Measurements from ENCODE around the gene SPR. TPM values are rescaled to one million over a fixed set of nuclear protein-coding genes. Genes with fewer than 3 reads are reported as not detected.

The SPR gene
- polyA plus RNA-seq, 3 donors from 2014 or later = 1.2 to 2.2 (median 1.4) TPM

- H3K27ac Mint-ChIP-seq = no peak overlapping the region
- peaks cover 17 to 31% (median 26%) of the 10 kb centered on the region in 3 donors for H3K27me3 Mint-ChIP-seq (ENCODE audit: low read depth in 3 of 3)
- no peaks in the 10 kb centered on the region for H3K36me3 Mint-ChIP-seq
- H3K4me3 Mint-ChIP-seq = no peak overlapping the region
- H3K9me3 Mint-ChIP-seq = no peaks in the 10 kb centered on the region
- H3K4me1 Mint-ChIP-seq = peaks cover under 1 to 4% of the 10 kb centered on the region in 2 donors
- no peak for DNase-seq
Measured at GRCh38 chr2:72924353-72925240, 37.4 kb downstream of the SPR start.

DNA sequence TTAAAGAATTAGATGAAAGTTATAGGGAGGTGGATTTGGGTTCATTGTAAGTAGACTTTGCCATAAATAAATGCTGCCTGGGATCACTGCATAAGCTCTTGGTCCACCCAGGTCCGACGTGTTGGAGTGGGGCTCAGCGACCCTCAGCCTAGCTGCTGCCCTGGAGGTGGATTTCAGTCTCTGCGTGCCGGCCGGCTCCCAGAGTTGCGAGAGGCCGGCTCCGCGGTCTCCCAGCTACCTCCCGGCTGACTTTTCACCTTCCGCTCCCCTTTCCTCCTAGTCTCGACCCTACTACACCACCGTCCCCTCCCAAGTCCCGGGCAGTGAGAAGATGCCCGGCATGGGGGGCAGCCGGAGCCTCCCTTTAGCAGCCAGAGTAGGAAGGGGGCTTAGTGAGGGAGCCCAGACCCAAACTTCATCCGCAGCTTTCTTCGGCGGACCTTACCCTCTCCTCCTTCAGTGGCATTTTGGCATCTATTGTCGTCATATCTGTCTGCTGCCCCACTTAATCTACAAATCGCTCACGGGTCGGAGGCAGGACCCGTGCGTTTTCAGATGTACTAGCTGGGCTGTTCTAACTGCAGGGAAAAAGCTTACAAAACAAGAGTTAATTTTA lies 38.2 kb downstream of the SPR start:
- no peaks in the 10 kb centered on the region for H3K36me3 Mint-ChIP-seq
- no peak overlapping the region for H3K27ac Mint-ChIP-seq
- H3K4me3 Mint-ChIP-seq = no peak overlapping the region

GRCh38 chr2:72926368-72926767 lies 39.2 kb downstream of the SPR start:
- Mint-ChIP-seq H3K4me3 (no peak overlapping the region), H3K9me3 (no peaks in the 10 kb centered on the region), H3K27me3 (ENCODE audit: low read depth in 3 of 3) (peaks cover 17 to 27% (median 22%) of the 10 kb centered on the region in 3 donors), H3K36me3 (no peaks in the 10 kb centered on the region), H3K27ac (no peak overlapping the region), H3K4me1 (no peaks in the 10 kb centered on the region)
- DNase-seq = no peak

More for the DNA sequence above, 38.2 kb downstream of the SPR start:
- DNase-seq = no peak
- Mint-ChIP-seq H3K27me3 (ENCODE audit: low read depth in 3 of 3) (peaks cover 17 to 31% (median 23%) of the 10 kb centered on the region in 3 donors), H3K9me3 (no peaks in the 10 kb centered on the region), H3K4me1 (peaks cover 0 to 2% of the 10 kb centered on the region in 2 donors)

- no peak for DNase-seq
- Mint-ChIP-seq H3K9me3 (no peaks in the 10 kb centered on the region), H3K27ac (no peak overlapping the region), H3K27me3 (ENCODE audit: low read depth in 3 of 3) (peaks cover 17 to 21% (median 19%) of the 10 kb centered on the region in 3 donors), H3K4me3 (no peak overlapping the region), H3K36me3 (no peaks in the 10 kb centered on the region), H3K4me1 (no peaks in the 10 kb centered on the region)
Measured at GRCh38 chr2:72926811-72927465, 39.7 kb downstream of the SPR start.

DNA sequence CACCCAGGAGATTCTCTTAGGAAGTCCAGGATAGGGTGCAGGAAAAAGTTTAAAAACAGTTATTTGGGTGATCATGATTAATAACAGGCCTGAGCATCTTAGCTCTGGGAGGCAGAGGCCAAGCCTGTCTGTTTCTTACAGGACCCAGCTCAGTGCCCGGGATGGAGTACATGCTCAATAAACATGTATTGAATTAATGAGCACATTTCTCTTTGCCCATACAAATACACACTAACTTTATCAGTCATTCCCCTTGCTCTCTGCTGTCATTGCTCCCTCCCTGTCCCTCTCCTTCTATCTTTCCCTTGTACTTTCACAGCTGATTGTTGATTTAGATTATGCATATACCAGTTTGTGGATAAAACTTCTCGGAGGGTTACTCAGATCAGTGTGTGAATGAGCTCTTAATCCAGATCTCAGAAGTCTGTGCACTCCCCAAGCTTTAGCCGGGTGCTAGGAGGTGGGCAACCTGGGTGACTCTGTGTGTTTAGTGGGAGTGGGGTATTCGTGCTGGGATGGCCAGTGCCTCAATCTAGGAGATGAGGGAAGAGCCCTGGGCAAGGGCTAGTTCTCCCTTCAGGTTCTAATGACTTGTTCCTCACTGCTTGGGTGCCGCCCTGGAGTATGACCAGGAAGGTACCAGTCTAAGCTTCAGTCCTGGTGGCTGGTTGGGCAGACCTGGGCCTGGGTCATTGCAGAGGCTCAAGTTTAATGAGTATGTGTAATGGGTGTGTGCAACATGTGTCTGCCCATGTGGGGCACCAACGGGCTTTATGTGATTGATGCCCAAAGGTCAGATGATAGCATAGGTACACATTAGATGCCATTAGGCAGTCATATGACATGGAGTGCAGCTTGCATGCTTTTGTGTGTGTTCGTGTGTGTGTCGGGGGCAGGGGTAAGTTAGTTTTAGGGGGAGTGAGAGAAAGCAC lies 40.7 kb downstream of the SPR start:
- H3K27ac Mint-ChIP-seq = no peak overlapping the region
- H3K36me3 Mint-ChIP-seq = no peaks in the 10 kb centered on the region
- no peaks in the 10 kb centered on the region for H3K4me1 Mint-ChIP-seq
- no peak for DNase-seq
- no peak overlapping the region for H3K4me3 Mint-ChIP-seq
- H3K27me3 Mint-ChIP-seq (ENCODE audit: low read depth in 3 of 3) = peaks cover 8 to 14% (median 13%) of the 10 kb centered on the region in 3 donors
- H3K9me3 Mint-ChIP-seq = no peaks in the 10 kb centered on the region

DNA sequence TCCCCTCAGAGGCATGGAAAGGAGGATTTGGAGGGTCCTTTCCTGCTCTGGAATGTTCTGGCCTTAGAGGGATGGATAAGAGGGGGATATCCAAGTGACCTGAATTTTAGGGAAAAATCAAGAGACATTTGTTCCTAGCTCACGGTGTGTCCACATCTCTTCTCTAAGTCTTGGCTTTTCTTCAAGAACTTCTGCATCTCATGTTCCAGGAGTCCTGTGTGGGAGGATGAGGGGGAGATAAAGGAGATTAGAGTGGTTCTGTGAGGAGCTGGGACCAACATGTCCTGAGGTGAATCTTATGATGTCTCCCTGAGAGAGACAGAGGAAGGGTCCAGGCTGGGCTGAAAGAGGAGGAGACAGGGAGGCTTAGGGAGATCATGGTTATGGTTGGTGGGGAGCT lies 41.8 kb downstream of the SPR start:
- Mint-ChIP-seq H3K27me3 (ENCODE audit: low read depth in 3 of 3) (peaks cover 4 to 8% (median 7%) of the 10 kb centered on the region in 3 donors), H3K36me3 (no peaks in the 10 kb centered on the region), H3K9me3 (no peaks in the 10 kb centered on the region), H3K4me1 (no peaks in the 10 kb centered on the region), H3K27ac (no peak overlapping the region), H3K4me3 (no peak overlapping the region)
- DNase-seq = no peak

- Mint-ChIP-seq H3K36me3 (no peaks in the 10 kb centered on the region), H3K9me3 (no peaks in the 10 kb centered on the region)
- DNase-seq = no peak
Measured at GRCh38 chr2:72931280-72931910, 44.2 kb downstream of the SPR start.

DNA sequence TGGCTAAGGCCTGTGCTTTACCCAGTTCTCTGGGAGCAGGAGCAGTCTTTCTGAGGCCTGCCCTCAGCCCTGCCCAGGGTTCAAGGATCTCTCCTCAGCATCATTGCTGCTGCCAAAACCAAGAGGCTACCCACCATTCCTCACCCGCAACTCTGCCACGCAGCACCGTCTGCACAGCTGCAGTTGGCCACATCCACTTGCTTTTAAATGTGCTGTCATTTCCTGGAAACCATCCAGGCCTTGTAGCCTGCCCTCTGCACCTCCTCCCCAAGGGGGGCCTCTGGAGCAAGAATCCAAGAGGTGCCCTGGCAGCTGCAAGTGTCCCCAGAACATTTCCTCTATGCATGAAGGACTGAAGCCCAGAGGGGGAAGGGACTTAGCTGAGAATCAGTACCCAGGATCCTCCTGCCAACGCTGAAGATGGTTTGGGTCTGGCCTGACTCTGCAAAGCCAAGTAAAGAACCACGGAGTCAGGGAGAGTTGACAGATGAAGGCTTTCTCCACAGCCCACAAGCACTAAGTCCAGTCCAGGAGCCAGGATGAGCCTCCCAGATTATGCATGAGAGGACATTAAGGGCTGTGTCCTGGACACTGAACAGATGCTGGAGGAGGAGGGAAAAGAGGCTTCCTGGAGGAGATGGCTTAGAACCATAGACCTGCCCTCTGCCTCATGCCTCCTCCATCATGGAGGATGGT lies 45.0 kb downstream of the SPR start:
- Mint-ChIP-seq H3K4me1 (peaks cover 8 to 9% of the 10 kb centered on the region in 2 donors), H3K36me3 (no peaks in the 10 kb centered on the region), H3K9me3 (no peaks in the 10 kb centered on the region), H3K27ac (no peak overlapping the region), H3K4me3 (no peak overlapping the region), H3K27me3 (ENCODE audit: low read depth in 3 of 3) (no peaks in the 10 kb centered on the region)
- DNase-seq = no peak

More at GRCh38 chr2:72931280-72931910, 44.2 kb downstream of the SPR start:
- no peak overlapping the region for H3K27ac Mint-ChIP-seq
- H3K4me3 Mint-ChIP-seq = no peak overlapping the region
- H3K27me3 Mint-ChIP-seq (ENCODE audit: low read depth in 3 of 3) = peaks cover 0 to under 1% (median 0%) of the 10 kb centered on the region in 3 donors
- H3K4me1 Mint-ChIP-seq = peaks cover 8 to 9% of the 10 kb centered on the region in 2 donors

- H3K27me3 Mint-ChIP-seq (ENCODE audit: low read depth in 3 of 3) = no peaks in the 10 kb centered on the region
- peaks cover 8 to 9% of the 10 kb centered on the region in 2 donors for H3K4me1 Mint-ChIP-seq
- no peaks in the 10 kb centered on the region for H3K36me3 Mint-ChIP-seq
- no peak for DNase-seq
- H3K27ac Mint-ChIP-seq = no peak overlapping the region
- no peaks in the 10 kb centered on the region for H3K9me3 Mint-ChIP-seq
- no peak overlapping the region for H3K4me3 Mint-ChIP-seq
Measured at GRCh38 chr2:72932805-72933204, 45.6 kb downstream of the SPR start.

GRCh38 chr2:72933207-72933606 lies 46.0 kb downstream of the SPR start:
- Mint-ChIP-seq H3K9me3 (no peaks in the 10 kb centered on the region), H3K27ac (no peak overlapping the region), H3K27me3 (ENCODE audit: low read depth in 3 of 3) (no peaks in the 10 kb centered on the region), H3K4me1 (peaks cover 8 to 9% of the 10 kb centered on the region in 2 donors), H3K4me3 (no peak overlapping the region), H3K36me3 (no peaks in the 10 kb centered on the region)
- DNase-seq = no peak

DNA sequence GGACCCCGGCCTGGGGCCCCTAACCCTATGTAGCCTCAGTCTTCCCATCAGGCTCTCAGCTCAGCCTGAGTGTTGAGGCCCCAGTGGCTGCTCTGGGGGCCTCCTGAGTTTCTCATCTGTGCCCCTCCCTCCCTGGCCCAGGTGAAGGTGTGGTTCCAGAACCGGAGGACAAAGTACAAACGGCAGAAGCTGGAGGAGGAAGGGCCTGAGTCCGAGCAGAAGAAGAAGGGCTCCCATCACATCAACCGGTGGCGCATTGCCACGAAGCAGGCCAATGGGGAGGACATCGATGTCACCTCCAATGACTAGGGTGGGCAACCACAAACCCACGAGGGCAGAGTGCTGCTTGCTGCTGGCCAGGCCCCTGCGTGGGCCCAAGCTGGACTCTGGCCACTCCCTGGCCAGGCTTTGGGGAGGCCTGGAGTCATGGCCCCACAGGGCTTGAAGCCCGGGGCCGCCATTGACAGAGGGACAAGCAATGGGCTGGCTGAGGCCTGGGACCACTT lies 46.5 kb downstream of the SPR start:
- Mint-ChIP-seq H3K4me3 (no peak overlapping the region), H3K27me3 (ENCODE audit: low read depth in 3 of 3) (no peaks in the 10 kb centered on the region)

More for the DNA sequence above, 46.5 kb downstream of the SPR start:
- no peak overlapping the region for H3K27ac Mint-ChIP-seq
- peaks cover 8 to 9% of the 10 kb centered on the region in 2 donors for H3K4me1 Mint-ChIP-seq
- DNase-seq = no peak
- no peaks in the 10 kb centered on the region for H3K9me3 Mint-ChIP-seq
- no peaks in the 10 kb centered on the region for H3K36me3 Mint-ChIP-seq

All from immature natural killer cell (primary cell).